NT2/D1 (cell line): ENCODE results near the gene PRKD3.

Experiments used
- SUZ12 ChIP-seq: IDR thresholded peaks from 2 replicates; pipeline ENCODE4 v1.6.1; 2011; ENCODE audit not compliant: insufficient read length, insufficient read depth; ENCODE audit errors: extremely low read depth
- YY1 ChIP-seq: IDR thresholded peaks from 2 replicates; pipeline ENCODE4 v1.6.1; 2011; ENCODE audit not compliant: insufficient read length, insufficient read depth
- ZNF274 ChIP-seq: IDR thresholded peaks from 2 replicates; pipeline ENCODE4 v1.6.1; 2011; ENCODE audit warnings: mild to moderate bottlenecking, low read depth, low read length

- TF ChIP-seq ZNF274: no peak
- no peak for TF ChIP-seq SUZ12
- no peak for TF ChIP-seq YY1
Observed at GRCh38 chr2:37337620-37338280, 13.1 kb upstream of the PRKD3 start.
